Skin of body (tissue), 2 donors: ENCODE results near the gene SMC3. TPM values are rescaled to one million over a fixed set of nuclear protein-coding genes. Genes with fewer than 3 reads are reported as not detected.
"Not testable (repeated sequence)": the region's sequence is repeated elsewhere in the genome, so short reads cannot be mapped to it uniquely, and the experiment has no call there.

Source experiments
- DNase-seq: peaks from one replicate; lab custom pipeline; 2025; lab: John Stamatoyannopoulos, UW
- total RNA-seq: library from RNA; depleted of rRNA; stranded (reverse); fragments of >200 nt; gene quantifications from one replicate; pipeline ENCODE4 v1.2.3, GENCODE V29; 2014

Gene SMC3
- total RNA-seq, 1 donor from 2014 or later, result 40.0 TPM

GRCh38 chr10:110623316-110623715 is 55.8 kb downstream of the SMC3 start:
- not testable (repeated sequence) for DNase-seq

GRCh38 chr10:110625356-110625894 is 57.9 kb downstream of the SMC3 start:
- DNase-seq, result no peak

DNA sequence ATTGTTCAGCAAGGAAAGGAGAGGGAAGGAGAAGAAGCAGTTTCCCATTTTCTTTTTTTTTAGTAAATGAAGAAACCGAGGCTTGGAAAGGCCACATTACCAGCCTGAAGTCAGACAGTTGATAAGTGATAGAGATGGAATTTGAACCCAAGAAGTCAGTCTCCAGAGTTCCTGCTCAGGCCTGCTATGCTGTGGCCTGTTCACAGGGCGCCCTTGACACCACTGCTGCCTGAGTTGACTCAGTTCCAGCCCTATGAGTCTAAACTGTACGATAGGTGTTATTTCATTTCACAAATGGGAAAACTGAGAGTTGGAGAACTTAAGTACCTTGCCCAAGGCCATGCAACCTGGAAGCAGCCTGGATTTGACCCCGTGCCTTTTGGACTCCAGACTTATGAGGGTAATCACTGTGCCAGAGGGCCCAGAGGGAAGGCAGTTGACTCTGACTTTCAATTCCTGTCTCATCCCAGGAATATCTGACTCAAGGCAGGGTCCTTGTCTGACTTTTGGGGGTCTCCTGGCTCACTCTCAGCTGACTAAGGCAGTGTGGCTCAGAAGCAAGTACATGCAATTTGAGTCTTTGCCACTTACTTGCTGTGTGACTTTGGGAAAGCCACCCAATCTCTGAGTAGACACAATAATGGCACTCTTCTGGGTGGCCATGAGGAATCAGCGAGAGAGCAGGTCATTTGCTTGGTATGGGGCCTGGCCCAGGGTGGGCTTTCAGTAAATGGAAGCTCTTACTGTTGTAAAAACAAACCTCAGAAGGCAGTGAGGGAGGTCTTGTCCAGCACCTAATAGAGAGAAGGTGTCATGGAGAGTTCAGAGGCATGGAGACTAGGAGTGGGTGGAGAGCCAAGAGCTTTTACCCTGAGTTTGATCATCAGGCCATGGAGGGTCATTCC is 58.7 kb downstream of the SMC3 start:
- no peak for DNase-seq

DNA sequence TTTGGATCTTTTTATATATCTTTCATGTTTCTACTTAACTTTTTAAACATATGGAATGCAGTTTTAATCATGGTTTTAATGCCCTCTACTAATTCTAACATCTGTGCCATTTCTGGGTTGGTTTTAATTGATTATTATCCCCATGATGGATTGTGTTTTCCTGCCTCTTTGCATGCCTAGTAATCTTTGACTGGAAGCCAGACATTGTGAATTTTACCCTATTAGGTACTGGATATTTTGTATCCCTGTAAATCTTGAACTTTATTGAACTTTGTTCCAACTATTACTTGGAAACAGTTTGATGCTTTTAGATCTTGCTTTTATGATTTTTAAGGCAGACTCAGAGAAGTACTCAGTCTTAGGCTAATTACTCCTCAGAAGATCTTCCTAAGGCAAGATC is 60.7 kb downstream of the SMC3 start:
- no peak for DNase-seq

- DNase-seq, result no peak
Measured at GRCh38 chr10:110629680-110630191, 62.2 kb downstream of the SMC3 start.

GRCh38 chr10:110631934-110632333 is 64.4 kb downstream of the SMC3 start:
- DNase-seq, result no peak

- no peak for DNase-seq
Measured at GRCh38 chr10:110632591-110633215, 65.2 kb downstream of the SMC3 start.

DNA sequence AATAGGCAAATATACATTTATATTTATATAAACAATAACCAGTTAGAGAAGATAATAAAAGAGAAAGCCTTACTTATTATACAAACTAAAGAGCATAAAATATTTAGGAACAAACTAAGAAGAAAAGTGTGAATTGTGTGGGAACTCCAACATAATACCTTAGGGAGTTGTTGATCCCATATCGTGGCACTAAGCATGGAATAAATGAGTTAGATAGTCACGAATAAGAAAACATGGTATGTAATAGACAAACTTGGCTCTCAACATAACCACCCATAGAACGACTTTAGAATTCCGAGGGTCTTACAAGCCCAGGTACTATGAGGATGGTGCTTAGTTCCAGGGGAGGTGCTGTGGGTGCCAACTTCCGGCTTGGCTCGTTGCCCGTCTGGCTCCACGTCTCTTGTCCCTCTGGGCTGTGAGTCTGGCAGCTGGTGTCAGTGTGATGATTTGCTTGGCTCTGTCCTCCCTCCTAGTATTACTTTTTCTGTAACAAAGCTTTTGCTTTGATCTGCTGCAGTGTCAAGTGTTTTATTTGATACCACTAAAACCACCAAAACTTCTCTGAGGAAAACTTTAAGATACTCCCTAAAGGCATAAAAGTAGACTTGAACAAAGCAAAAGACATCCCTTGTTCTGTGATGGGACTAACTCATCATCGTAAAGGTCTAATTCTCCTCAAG is 67.2 kb downstream of the SMC3 start:
- DNase-seq, result no peak

- no peak for DNase-seq
Measured at GRCh38 chr10:110636572-110636931, 69.1 kb downstream of the SMC3 start.

- DNase-seq, result no peak
Measured at GRCh38 chr10:110636932-110637557, 69.5 kb downstream of the SMC3 start.

DNA sequence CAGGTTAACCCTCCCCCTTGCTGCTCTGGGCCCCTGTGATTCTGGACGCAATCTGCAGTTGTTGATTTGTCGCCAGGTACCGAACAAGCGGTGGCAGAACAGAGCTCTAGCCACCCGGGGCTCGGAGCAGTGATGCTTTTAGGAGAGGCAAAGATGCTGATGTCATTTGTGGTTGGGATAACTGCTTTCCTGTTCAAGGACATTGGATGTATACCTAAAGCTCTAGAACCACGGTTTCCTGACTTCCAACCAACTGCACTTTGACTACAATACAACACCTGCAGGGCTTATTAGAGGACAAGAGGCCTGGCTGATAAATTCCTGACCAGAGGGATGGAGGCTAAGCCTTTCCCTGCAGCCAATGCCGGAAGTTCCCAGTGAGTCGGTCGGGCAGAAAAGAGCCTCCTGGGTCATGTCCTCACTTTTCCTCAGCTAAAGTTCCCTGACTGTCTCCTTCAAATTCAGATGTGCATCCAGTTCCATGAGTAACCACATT is 70.1 kb downstream of the SMC3 start:
- no peak for DNase-seq

DNA sequence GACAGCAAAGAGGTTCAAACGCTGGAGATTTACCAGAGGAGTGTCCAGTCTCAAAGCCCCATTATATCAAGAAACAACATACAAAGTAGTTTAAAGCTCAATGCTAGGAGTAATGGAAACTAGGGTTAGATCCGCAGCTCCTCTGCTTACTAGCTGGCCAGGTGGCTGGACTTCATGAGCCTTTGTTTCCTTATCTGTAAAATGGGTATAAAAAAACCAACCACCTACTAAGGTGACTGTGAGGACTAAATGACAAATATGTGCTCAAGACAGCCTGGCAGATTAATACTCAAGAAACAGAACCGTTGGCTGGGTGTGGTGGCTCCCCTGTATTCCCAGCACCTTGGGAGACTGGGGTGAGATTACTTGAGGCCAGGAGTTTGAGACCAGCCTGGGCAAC is 70.8 kb downstream of the SMC3 start:
- DNase-seq, result no peak

DNA sequence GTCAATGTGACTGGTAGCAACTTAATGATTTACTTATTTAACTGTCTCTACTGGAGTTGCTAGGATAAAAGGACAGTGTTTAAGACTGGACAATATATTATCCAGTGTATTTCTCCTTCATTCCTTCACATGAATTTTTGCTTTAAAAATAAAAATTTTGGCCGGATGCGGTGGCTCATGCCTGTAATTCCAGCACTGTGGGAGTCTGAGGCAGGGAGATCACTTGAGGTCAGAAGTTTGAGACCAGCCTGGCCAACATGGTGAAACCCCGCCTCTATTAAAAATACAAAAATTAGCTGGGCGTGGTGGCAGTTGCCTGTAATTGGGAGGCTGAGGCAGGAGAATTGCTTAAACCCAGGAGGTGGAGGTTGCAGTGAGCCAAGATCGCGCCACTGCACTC is 71.6 kb downstream of the SMC3 start:
- DNase-seq, result not testable (repeated sequence)

- not testable (repeated sequence) for DNase-seq
Measured at GRCh38 chr10:110639858-110640257, 72.4 kb downstream of the SMC3 start.

DNA sequence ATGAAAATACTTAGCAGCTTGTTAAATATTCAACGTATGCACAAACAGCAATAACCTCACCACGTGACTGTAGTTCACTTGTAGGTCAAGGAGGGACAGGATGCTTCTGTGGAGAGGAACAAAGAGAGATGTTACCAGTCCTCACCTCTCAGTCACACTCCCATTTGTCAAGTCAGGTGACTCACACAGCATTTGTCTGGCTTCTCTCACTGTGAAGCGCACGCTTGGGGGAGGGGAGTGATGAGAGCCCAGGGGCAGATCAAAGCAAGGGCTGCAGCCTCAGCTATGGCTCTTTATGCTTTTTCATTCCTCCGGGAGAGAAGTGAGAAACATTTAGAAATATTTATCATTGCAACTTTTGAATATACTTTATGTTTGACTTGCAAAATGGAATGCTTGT is 73.8 kb downstream of the SMC3 start:
- DNase-seq, result no peak

GRCh38 chr10:110642204-110643034 is 74.9 kb downstream of the SMC3 start:
- no peak for DNase-seq

DNA sequence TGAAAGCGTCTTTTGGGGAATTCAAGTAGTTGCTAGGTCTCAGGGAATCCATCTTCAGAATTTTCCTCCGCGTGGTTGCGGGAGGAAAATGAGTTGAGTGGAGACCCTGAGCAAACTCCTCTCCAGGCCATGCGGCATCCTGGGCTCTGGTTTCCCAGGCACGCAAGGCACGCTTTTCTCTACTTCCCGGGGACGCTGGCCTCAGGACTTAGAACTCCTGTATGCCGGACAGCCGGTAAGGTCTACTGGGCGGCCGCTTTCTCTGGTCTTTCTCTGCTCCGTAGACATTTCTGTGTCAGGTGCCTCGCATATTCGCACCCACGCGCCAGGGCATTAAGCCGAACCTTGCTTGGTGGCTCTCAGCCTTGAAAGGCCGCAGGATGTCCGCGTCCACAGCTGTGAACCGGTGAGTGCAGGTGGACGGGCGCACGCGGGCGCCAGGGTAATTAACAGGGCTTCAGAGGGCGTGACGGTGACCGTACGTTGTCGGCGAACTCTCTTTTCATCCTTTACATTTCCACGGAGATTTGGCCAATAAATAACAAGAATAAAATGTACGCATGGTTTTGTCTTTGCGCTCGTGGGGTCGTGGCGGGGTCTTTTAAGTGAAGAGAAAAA is 75.6 kb downstream of the SMC3 start:
- no peak for DNase-seq

DNA sequence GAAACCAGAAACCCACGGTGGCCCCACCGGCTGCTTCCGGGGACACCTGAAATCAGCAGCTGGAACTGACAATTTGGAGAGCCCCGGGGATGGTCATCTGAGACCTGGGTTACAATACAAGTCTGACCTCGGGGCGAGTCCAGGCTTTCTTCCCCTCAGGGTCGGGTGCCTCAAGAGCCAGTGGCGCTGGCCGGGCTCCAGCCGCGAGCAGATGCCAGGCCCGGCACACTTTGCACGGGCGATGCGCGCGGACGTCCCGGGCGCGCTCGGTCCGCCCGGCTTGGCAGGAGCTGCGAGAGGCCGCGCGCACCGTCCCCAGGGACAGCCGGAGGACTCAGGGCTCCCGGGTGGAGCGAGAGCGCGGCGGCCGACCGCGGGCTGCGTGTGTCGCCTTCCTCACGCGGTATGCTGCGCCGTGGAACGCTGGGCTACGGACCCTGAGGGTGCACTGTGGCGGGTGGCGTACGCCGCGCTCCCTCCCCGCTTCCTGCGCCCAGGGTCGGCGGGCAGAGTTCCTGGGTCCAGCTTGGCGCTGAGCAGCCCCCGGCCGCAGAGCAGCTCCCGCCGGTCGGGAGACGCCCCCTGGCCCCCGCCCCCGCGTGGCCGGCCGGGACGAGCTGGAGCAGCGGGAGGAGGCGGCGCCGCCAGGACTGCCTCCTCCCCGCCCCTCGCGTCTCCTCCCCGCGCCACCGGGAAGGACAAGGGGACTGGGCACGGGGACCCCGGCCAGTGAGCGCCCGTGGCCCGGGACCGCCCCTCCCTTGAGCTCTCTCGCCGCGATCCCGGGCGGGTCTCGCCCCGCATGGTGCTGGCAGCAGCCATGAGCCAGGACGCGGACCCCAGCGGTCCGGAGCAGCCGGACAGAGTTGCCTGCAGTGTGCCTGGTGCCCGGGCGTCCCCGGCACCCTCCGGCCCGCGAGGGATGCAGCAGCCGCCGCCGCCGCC is 76.4 kb downstream of the SMC3 start, which contains the start of gene RBM20:
Gene RBM20 (plus strand): TSS at position 684 of the 945 bp plus-strand sequence. CDS start 119 bp downstream, at position 803.
- no peak for DNase-seq
